ACHN (cell line): ENCODE measurements around the gene NIPAL3.

Experiments used
- DNase-seq: peaks from one replicate; pipeline ENCODE4 v3.0.0-alpha.2; 2015
- in situ Hi-C: cut with HindIII; loops from 2 replicates; pipeline ENCODE4 v1.10.0; 2017; ENCODE audit warnings: low sequenced_read_pairs, low pct_ligation_motif_present, low pct_unique_long_range_greater_than_20kb

Gene NIPAL3

GRCh38 chr1:24415334-24415909, at the start of gene NIPAL3:
Gene NIPAL3, plus strand, starts transcription at chr1:24415802. Its CDS starts 3,746 bp downstream, at chr1:24419548.
- in situ Hi-C loops: no loop called here
- DNase-seq: peak; percentile 97

GRCh38 chr1:24366707-24367106, 48.9 kb upstream of the NIPAL3 start:
- in situ Hi-C loops: no loop called here
- DNase-seq: no peak

- in situ Hi-C loops: no loop called here
- no peak for DNase-seq
These were observed 46.4 kb upstream of the NIPAL3 start for GRCh38 chr1:24369199-24369598.

- no peak for DNase-seq
- in situ Hi-C loops: no loop called here
These were observed 45.8 kb upstream of the NIPAL3 start for GRCh38 chr1:24369801-24370200.

GRCh38 chr1:24373044-24373443, 42.6 kb upstream of the NIPAL3 start:
- in situ Hi-C loops: no loop called here
- no peak for DNase-seq

- in situ Hi-C loops: no loop called here
- no peak for DNase-seq
These were observed 41.9 kb upstream of the NIPAL3 start for GRCh38 chr1:24373710-24374109.

- in situ Hi-C loops: no loop called here
- no peak for DNase-seq
These were observed 40.5 kb upstream of the NIPAL3 start for GRCh38 chr1:24374891-24375786.

- in situ Hi-C loops: no loop called here
- no peak for DNase-seq
These were observed 35.8 kb upstream of the NIPAL3 start for GRCh38 chr1:24379733-24380315.

- in situ Hi-C loops: no loop called here
- no peak for DNase-seq
These were observed 35.1 kb upstream of the NIPAL3 start for GRCh38 chr1:24380508-24380907.

GRCh38 chr1:24381256-24381655, 34.3 kb upstream of the NIPAL3 start:
- in situ Hi-C loops: no loop called here
- DNase-seq: no peak

- no peak for DNase-seq
- in situ Hi-C loops: no loop called here
These were observed 33.4 kb upstream of the NIPAL3 start for GRCh38 chr1:24382165-24382577.

GRCh38 chr1:24383381-24383940, 32.1 kb upstream of the NIPAL3 start:
- in situ Hi-C loops: no loop called here

GRCh38 chr1:24384251-24385090, 31.1 kb upstream of the NIPAL3 start:
- in situ Hi-C loops: no loop called here
- no peak for DNase-seq

More at GRCh38 chr1:24383381-24383940, 32.1 kb upstream of the NIPAL3 start:
- DNase-seq: no peak

GRCh38 chr1:24385160-24385940, 30.3 kb upstream of the NIPAL3 start:
- DNase-seq: peak; percentile 25
- in situ Hi-C loops: no loop called here

GRCh38 chr1:24386241-24386640, 29.4 kb upstream of the NIPAL3 start:
- in situ Hi-C loops: no loop called here
- DNase-seq: no peak

GRCh38 chr1:24386931-24387330, 28.7 kb upstream of the NIPAL3 start:
- in situ Hi-C loops: no loop called here
- DNase-seq: no peak

GRCh38 chr1:24387636-24388175, 27.9 kb upstream of the NIPAL3 start:
- in situ Hi-C loops: no loop called here
- DNase-seq: no peak
